ENCODE measurements around the gene TNS3. TPM values are rescaled to one million over a fixed set of nuclear protein-coding genes. Genes with fewer than 3 reads are reported as not detected.

The TNS3 gene
- total RNA-seq, 1 experiment from 2014 or later = 28.9 TPM

GRCh38 chr7:47333959-47334358 is 248.0 kb downstream of the TNS3 start:
- no peak for DNase-seq
- no peak overlapping the region for H3K4me3 ChIP-seq (ENCODE audit: insufficient read depth, low read depth, low read length)
- H3K27me3 ChIP-seq (ENCODE audit: control insufficient read depth, insufficient read depth, low read length) = no peaks in the 10 kb centered on the region
- no peaks in the 10 kb centered on the region for H3K36me3 ChIP-seq (replicated peaks; ENCODE audit: control insufficient read depth, insufficient read depth, low read length)

GRCh38 chr7:47333554-47333887 is 248.4 kb downstream of the TNS3 start:
- DNase-seq = no peak
- Histone ChIP-seq H3K27me3 (ENCODE audit: control insufficient read depth, insufficient read depth, low read length) (no peaks in the 10 kb centered on the region), H3K4me3 (ENCODE audit: insufficient read depth, low read depth, low read length) (no peak overlapping the region), H3K36me3 (replicated peaks; ENCODE audit: control insufficient read depth, insufficient read depth, low read length) (no peaks in the 10 kb centered on the region)

- Histone ChIP-seq H3K4me3 (ENCODE audit: insufficient read depth, low read depth, low read length) (no peak overlapping the region), H3K36me3 (replicated peaks; ENCODE audit: control insufficient read depth, insufficient read depth, low read length) (no peaks in the 10 kb centered on the region), H3K27me3 (ENCODE audit: control insufficient read depth, insufficient read depth, low read length) (no peaks in the 10 kb centered on the region)
- no peak for DNase-seq
Observed at GRCh38 chr7:47332681-47333553, 249.0 kb downstream of the TNS3 start.

GRCh38 chr7:47332213-47332612 is 249.7 kb downstream of the TNS3 start:
- Histone ChIP-seq H3K27me3 (ENCODE audit: control insufficient read depth, insufficient read depth, low read length) (no peaks in the 10 kb centered on the region), H3K36me3 (replicated peaks; ENCODE audit: control insufficient read depth, insufficient read depth, low read length) (no peaks in the 10 kb centered on the region)
- DNase-seq = peak; percentile 51

GRCh38 chr7:47331179-47331565 is 250.7 kb downstream of the TNS3 start:
- H3K27me3 ChIP-seq (ENCODE audit: control insufficient read depth, insufficient read depth, low read length) = no peaks in the 10 kb centered on the region
- DNase-seq = no peak
- no peaks in the 10 kb centered on the region for H3K36me3 ChIP-seq (replicated peaks; ENCODE audit: control insufficient read depth, insufficient read depth, low read length)
- H3K4me3 ChIP-seq (ENCODE audit: insufficient read depth, low read depth, low read length) = no peak overlapping the region

More at GRCh38 chr7:47332213-47332612, 249.7 kb downstream of the TNS3 start:
- no peak overlapping the region for H3K4me3 ChIP-seq (ENCODE audit: insufficient read depth, low read depth, low read length)

DNA sequence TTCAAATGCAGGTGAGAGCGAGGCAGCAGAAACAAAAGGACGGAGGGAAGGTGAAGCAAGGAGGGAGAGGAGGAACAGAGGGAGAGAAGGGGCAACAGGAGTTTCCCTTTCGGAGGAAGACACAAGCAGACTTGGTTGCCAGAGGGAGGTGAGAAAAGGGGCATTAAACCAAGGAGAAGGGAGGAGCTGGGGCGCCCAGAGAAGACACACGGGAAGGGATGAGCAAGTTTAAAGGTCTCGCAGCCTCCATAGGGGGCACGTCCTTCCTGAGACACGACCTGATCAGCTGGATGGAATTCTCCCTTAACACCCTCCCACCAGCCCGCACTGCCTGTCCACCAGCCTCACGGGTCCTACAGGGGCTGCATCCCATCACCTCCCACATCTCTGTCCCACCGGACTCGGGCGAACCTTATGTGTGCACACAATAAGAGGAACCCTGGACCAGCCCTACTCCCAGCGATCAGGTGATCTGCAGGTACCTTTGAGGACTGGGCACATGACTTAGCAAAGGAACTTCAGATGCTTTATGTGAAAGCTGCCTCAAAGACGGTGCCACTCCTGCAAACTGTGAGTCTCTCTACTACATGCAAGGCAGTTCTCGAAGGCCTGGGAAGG is 251.2 kb downstream of the TNS3 start:
- Histone ChIP-seq H3K4me3 (ENCODE audit: insufficient read depth, low read depth, low read length) (no peak overlapping the region), H3K27me3 (ENCODE audit: control insufficient read depth, insufficient read depth, low read length) (no peaks in the 10 kb centered on the region), H3K36me3 (replicated peaks; ENCODE audit: control insufficient read depth, insufficient read depth, low read length) (no peaks in the 10 kb centered on the region)
- no peak for DNase-seq

GRCh38 chr7:47330026-47330425 is 251.9 kb downstream of the TNS3 start:
- DNase-seq = no peak
- H3K27me3 ChIP-seq (ENCODE audit: control insufficient read depth, insufficient read depth, low read length) = no peaks in the 10 kb centered on the region
- no peak overlapping the region for H3K4me3 ChIP-seq (ENCODE audit: insufficient read depth, low read depth, low read length)
- no peaks in the 10 kb centered on the region for H3K36me3 ChIP-seq (replicated peaks; ENCODE audit: control insufficient read depth, insufficient read depth, low read length)

DNA sequence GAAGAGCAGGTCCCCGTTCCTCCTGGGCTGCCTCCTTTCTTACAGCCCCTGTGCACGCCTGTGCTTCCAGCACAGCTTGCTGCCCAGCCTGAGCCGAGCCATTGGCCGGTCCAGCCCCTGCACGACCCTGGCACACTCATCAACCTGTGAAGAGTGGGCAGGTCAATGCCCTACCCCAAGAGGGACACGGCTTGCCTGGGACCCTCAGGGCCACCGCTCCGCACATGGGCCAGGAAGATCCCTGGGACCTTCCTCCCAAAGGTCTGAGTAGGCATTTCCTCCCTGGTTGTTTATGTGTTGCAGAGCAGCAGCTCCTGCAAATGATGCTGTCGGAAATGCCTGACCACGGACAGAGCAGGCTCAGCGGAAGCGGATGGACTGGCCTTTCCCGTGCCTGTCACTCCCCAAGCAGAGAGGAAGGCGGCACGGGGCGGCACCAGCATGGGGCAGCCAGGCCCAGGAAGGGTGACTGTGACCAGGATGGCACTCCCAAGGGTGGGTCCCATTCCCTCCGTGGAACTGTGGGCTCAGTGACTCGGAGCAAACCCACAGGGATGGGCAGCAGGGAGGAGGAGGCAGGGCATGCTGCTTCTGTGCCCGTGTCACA is 252.5 kb downstream of the TNS3 start:
- H3K4me3 ChIP-seq (ENCODE audit: insufficient read depth, low read depth, low read length) = no peak overlapping the region
- DNase-seq = no peak
- H3K27me3 ChIP-seq (ENCODE audit: control insufficient read depth, insufficient read depth, low read length) = no peaks in the 10 kb centered on the region

GRCh38 chr7:47328392-47329319 is 253.3 kb downstream of the TNS3 start:
- peak overlapping the region; percentile 14; the same call in 1 of the 2 replicates for H3K4me3 ChIP-seq (ENCODE audit: insufficient read depth, low read depth, low read length)
- H3K36me3 ChIP-seq (replicated peaks; ENCODE audit: control insufficient read depth, insufficient read depth, low read length) = no peaks in the 10 kb centered on the region
- no peaks in the 10 kb centered on the region for H3K27me3 ChIP-seq (ENCODE audit: control insufficient read depth, insufficient read depth, low read length)
- DNase-seq = no peak

More for the DNA sequence above, 252.5 kb downstream of the TNS3 start:
- no peaks in the 10 kb centered on the region for H3K36me3 ChIP-seq (replicated peaks; ENCODE audit: control insufficient read depth, insufficient read depth, low read length)

- H3K4me3 ChIP-seq (ENCODE audit: insufficient read depth, low read depth, low read length) = peak overlapping the region; percentile 31
- H3K36me3 ChIP-seq (replicated peaks; ENCODE audit: control insufficient read depth, insufficient read depth, low read length) = no peaks in the 10 kb centered on the region
Observed at GRCh38 chr7:47327698-47328391, 254.1 kb downstream of the TNS3 start.

GRCh38 chr7:47327346-47327697 is 254.6 kb downstream of the TNS3 start:
- H3K4me3 ChIP-seq (ENCODE audit: insufficient read depth, low read depth, low read length) = no peak overlapping the region
- no peaks in the 10 kb centered on the region for H3K36me3 ChIP-seq (replicated peaks; ENCODE audit: control insufficient read depth, insufficient read depth, low read length)
- peak; percentile 57 for DNase-seq
- no peaks in the 10 kb centered on the region for H3K27me3 ChIP-seq (ENCODE audit: control insufficient read depth, insufficient read depth, low read length)

More at GRCh38 chr7:47327698-47328391, 254.1 kb downstream of the TNS3 start:
- DNase-seq = peak; percentile 92
- no peaks in the 10 kb centered on the region for H3K27me3 ChIP-seq (ENCODE audit: control insufficient read depth, insufficient read depth, low read length)

GRCh38 chr7:47326808-47327207 is 255.1 kb downstream of the TNS3 start:
- peak; percentile 50 for DNase-seq
- no peak overlapping the region for H3K4me3 ChIP-seq (ENCODE audit: insufficient read depth, low read depth, low read length)
- no peaks in the 10 kb centered on the region for H3K27me3 ChIP-seq (ENCODE audit: control insufficient read depth, insufficient read depth, low read length)
- H3K36me3 ChIP-seq (replicated peaks; ENCODE audit: control insufficient read depth, insufficient read depth, low read length) = no peaks in the 10 kb centered on the region

DNA sequence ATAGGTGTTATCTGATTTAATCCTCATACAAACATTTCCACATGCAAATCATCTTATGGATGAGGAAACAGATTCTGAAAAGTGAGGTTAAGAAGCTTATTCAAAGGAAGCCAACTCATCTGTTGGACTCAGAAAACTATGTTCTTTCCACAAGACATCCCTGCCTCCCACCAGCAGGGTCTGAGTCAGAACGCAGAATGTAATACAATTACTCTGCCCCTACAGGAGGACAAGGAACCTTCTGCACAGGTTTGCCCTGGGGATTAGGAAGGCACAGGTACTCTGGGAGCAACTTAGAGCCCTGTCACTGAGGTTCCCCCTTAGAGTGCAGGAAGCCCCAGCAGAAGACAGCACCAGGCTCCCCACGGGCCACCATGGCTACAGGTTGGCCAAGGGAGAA is 255.7 kb downstream of the TNS3 start:
- DNase-seq = peak; percentile 65
- Histone ChIP-seq H3K27me3 (ENCODE audit: control insufficient read depth, insufficient read depth, low read length) (no peaks in the 10 kb centered on the region), H3K36me3 (replicated peaks; ENCODE audit: control insufficient read depth, insufficient read depth, low read length) (no peaks in the 10 kb centered on the region), H3K4me3 (ENCODE audit: insufficient read depth, low read depth, low read length) (no peak overlapping the region)

- H3K27me3 ChIP-seq (ENCODE audit: control insufficient read depth, insufficient read depth, low read length) = no peaks in the 10 kb centered on the region
- no peak for DNase-seq
- no peaks in the 10 kb centered on the region for H3K36me3 ChIP-seq (replicated peaks; ENCODE audit: control insufficient read depth, insufficient read depth, low read length)
- H3K4me3 ChIP-seq (ENCODE audit: insufficient read depth, low read depth, low read length) = no peak overlapping the region
Observed at GRCh38 chr7:47325337-47325736, 256.6 kb downstream of the TNS3 start.

Measured in H7 (cell line).